DMS153 treated with DMSO at 0.1 percent for 48 hours (cell line): ENCODE data around the gene EHBP1L1.

Experiments used
- DNase-seq: peaks from one replicate; lab custom pipeline; 2025; ENCODE audit not compliant: unreplicated experiment; lab: John Stamatoyannopoulos, UW

The EHBP1L1 gene

GRCh38 chr11:65592858-65593517, 17.1 kb downstream of the EHBP1L1 start:
- no peak for DNase-seq

GRCh38 chr11:65593518-65594414, 17.9 kb downstream of the EHBP1L1 start:
- no peak for DNase-seq

GRCh38 chr11:65595131-65595530, 19.3 kb downstream of the EHBP1L1 start:
- DNase-seq = no peak

GRCh38 chr11:65595543-65596281, 19.9 kb downstream of the EHBP1L1 start, which contains the start of gene KCNK7:
Gene KCNK7, minus strand, starts transcription at chr11:65595800. Its CDS starts 28 bp downstream, at chr11:65595772.
- DNase-seq = no peak

- DNase-seq = no peak
These were observed 20.7 kb downstream of the EHBP1L1 start for GRCh38 chr11:65596520-65596919.

- DNase-seq = no peak
These were observed 22.4 kb downstream of the EHBP1L1 start for GRCh38 chr11:65598258-65598699.

GRCh38 chr11:65599216-65599954, 23.5 kb downstream of the EHBP1L1 start:
- DNase-seq = no peak

GRCh38 chr11:65599955-65600246, 24.0 kb downstream of the EHBP1L1 start:
- no peak for DNase-seq

GRCh38 chr11:65604258-65604657, 28.4 kb downstream of the EHBP1L1 start:
- no peak for DNase-seq

GRCh38 chr11:65606876-65607613, 31.2 kb downstream of the EHBP1L1 start:
- DNase-seq = peak; percentile 93

- no peak for DNase-seq
These were observed 32.0 kb downstream of the EHBP1L1 start for GRCh38 chr11:65607614-65608426.

GRCh38 chr11:65609229-65609628, 33.4 kb downstream of the EHBP1L1 start:
- DNase-seq = no peak

- no peak for DNase-seq
These were observed 33.8 kb downstream of the EHBP1L1 start for GRCh38 chr11:65609665-65610064.

GRCh38 chr11:65610404-65610803, 34.6 kb downstream of the EHBP1L1 start:
- no peak for DNase-seq

GRCh38 chr11:65611028-65611757, 35.3 kb downstream of the EHBP1L1 start:
- DNase-seq = no peak

GRCh38 chr11:65611758-65612603, 36.1 kb downstream of the EHBP1L1 start:
- no peak for DNase-seq

- no peak for DNase-seq
These were observed 36.8 kb downstream of the EHBP1L1 start for GRCh38 chr11:65612691-65613090.
